ENCODE measurements around the gene EYA2.

- TF ChIP-seq CTCF (conservative IDR thresholded peaks at IDR 0.05 in 1 of 2, IDR thresholded peaks at IDR 0.05 in 1 of 2; ENCODE audit: extremely low read depth in 1 of 2, insufficient read depth in 1 of 2, low read depth in 1 of 2, low read length in 2 of 2) (no peak), EZH2 (IDR thresholded peaks at IDR 0.05; ENCODE audit: borderline replicate concordance, low read length) (no peak)
Observed at GRCh38 chr20:46946181-46946624, 51.6 kb downstream of the EYA2 start.

Measured in mammary epithelial cell (primary cell).